ENCODE results near the gene ETFRF1. TPM values are rescaled to one million over a fixed set of nuclear protein-coding genes. Genes with fewer than 3 reads are reported as not detected.
A peak's percentile ranks its signal among the peaks of the same experiment; 100 is the strongest.

The ETFRF1 gene
- total and polyA plus RNA-seq, 4 donors: 12.2 to 35.8 (median 25.3) TPM

GRCh38 chr12:25249931-25250738 is 55.1 kb downstream of the ETFRF1 start:
- H3K27ac ChIP-seq (ENCODE audit: low read depth in 1 of 2, low read length in 1 of 2): peak overlapping the region; percentile 97 to 98
- TF ChIP-seq, protein P1, sequence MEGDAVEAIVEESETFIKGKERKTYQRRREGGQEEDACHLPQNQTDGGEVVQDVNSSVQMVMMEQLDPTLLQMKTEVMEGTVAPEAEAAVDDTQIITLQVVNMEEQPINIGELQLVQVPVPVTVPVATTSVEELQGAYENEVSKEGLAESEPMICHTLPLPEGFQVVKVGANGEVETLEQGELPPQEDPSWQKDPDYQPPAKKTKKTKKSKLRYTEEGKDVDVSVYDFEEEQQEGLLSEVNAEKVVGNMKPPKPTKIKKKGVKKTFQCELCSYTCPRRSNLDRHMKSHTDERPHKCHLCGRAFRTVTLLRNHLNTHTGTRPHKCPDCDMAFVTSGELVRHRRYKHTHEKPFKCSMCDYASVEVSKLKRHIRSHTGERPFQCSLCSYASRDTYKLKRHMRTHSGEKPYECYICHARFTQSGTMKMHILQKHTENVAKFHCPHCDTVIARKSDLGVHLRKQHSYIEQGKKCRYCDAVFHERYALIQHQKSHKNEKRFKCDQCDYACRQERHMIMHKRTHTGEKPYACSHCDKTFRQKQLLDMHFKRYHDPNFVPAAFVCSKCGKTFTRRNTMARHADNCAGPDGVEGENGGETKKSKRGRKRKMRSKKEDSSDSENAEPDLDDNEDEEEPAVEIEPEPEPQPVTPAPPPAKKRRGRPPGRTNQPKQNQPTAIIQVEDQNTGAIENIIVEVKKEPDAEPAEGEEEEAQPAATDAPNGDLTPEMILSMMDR (IDR thresholded peaks at IDR 0.05; ENCODE audit: control extremely low read depth, extremely low read depth): no peak
- ATAC-seq (ENCODE audit: insufficient read depth, low FRiP score) (peak; percentile 34), DNase-seq (peak; percentile 52 to 62 (median 55))
- peaks cover 0 to 22% (median 7%) of the 10 kb centered on the region in 5 donors for H3K4me1 ChIP-seq (ENCODE audit: control insufficient read depth in 5 of 5, insufficient read depth in 5 of 5, low read length in 5 of 5)
- H3K9me3 ChIP-seq (ENCODE audit: control insufficient read depth in 4 of 4, insufficient read depth in 3 of 4, low read length in 3 of 4): no peaks in the 10 kb centered on the region
- no peaks in the 10 kb centered on the region for H3K27me3 ChIP-seq (ENCODE audit: control insufficient read depth in 3 of 3, insufficient read depth in 3 of 3, low read length in 2 of 3)
- H3K9ac ChIP-seq (ENCODE audit: insufficient read depth in 1 of 2, low read length in 2 of 2): peak overlapping the region; percentile 48 to 85
- H3K4me3 ChIP-seq: peak overlapping the region; percentile 96
- 0 to 1% methylated on average over 36 to 56 of the region's 56 CpGs for WGBS, 2 donors
- no peaks in the 10 kb centered on the region for H3K36me3 ChIP-seq (ENCODE audit: control insufficient read depth in 4 of 4, insufficient read depth in 4 of 4, low read length in 4 of 4)

GRCh38 chr12:25250744-25251730 is 56.0 kb downstream of the ETFRF1 start, which contains the start of gene KRAS:
TSS of gene KRAS (minus strand) at chr12:25250929.
- Histone ChIP-seq H3K9me3 (ENCODE audit: control insufficient read depth in 4 of 4, insufficient read depth in 3 of 4, low read length in 3 of 4) (no peaks in the 10 kb centered on the region), H3K27me3 (ENCODE audit: control insufficient read depth in 3 of 3, insufficient read depth in 3 of 3, low read length in 2 of 3) (no peaks in the 10 kb centered on the region), H3K27ac (ENCODE audit: low read depth in 1 of 2, low read length in 1 of 2) (peak within 1 kb of the TSS; percentile 97 to 98), H3K36me3 (ENCODE audit: control insufficient read depth in 4 of 4, insufficient read depth in 4 of 4, low read length in 4 of 4) (no peaks in the 10 kb centered on the region), H3K9ac (ENCODE audit: insufficient read depth in 1 of 2, low read length in 2 of 2) (peak within 1 kb of the TSS; percentile 48 to 85), H3K4me3 (peak within 1 kb of the TSS; percentile 96), H3K4me1 (ENCODE audit: control insufficient read depth in 5 of 5, insufficient read depth in 5 of 5, low read length in 5 of 5) (peaks cover 0 to 22% (median 7%) of the 10 kb centered on the region in 5 donors)
- DNase-seq: peak; percentile 98 to 99 (median 98)
- WGBS, 2 donors: 0 to 1% methylated on average over 84 to 105 of the region's 105 CpGs
- TF ChIP-seq, protein P1 (IDR thresholded peaks at IDR 0.05; ENCODE audit: control extremely low read depth, extremely low read depth): no peak
- peak; percentile 96 for ATAC-seq (ENCODE audit: insufficient read depth, low FRiP score)

DNA sequence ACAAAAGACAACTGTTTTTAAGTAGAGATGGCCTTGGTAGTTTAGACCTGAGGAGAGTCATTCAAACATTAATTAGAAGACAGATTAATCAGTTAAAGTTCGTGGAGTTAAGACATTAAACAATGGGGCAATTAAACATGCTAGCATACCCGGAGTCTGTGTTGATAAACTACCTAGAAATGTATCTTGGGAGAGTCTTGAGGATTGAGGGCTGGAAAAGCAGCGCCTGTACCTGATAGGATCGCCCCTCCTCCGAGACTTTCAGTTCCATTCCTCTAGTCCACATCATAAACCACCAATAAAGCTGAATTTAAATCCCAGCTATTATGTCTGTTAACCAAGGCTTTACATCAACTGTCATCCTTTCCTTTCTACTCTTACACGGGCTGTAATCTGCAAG is 56.7 kb downstream of the ETFRF1 start:
- TF ChIP-seq, protein P1 (IDR thresholded peaks at IDR 0.05; ENCODE audit: control extremely low read depth, extremely low read depth): no peak
- Histone ChIP-seq H3K4me3 (no peak overlapping the region), H3K27me3 (ENCODE audit: control insufficient read depth in 3 of 3, insufficient read depth in 3 of 3, low read length in 2 of 3) (no peaks in the 10 kb centered on the region), H3K4me1 (ENCODE audit: control insufficient read depth in 5 of 5, insufficient read depth in 5 of 5, low read length in 5 of 5) (peaks cover 0 to 22% (median 7%) of the 10 kb centered on the region in 5 donors), H3K9ac (ENCODE audit: insufficient read depth in 1 of 2, low read length in 2 of 2) (peak overlapping the region in 1 of 2 donors; percentile 85), H3K27ac (ENCODE audit: low read depth in 1 of 2, low read length in 1 of 2) (peak overlapping the region in 1 of 2 donors; percentile 86), H3K36me3 (ENCODE audit: control insufficient read depth in 4 of 4, insufficient read depth in 4 of 4, low read length in 4 of 4) (no peaks in the 10 kb centered on the region), H3K9me3 (ENCODE audit: control insufficient read depth in 4 of 4, insufficient read depth in 3 of 4, low read length in 3 of 4) (no peaks in the 10 kb centered on the region)
- DNase-seq: no peak
- no peak for ATAC-seq (ENCODE audit: insufficient read depth, low FRiP score)
- 67 to 71% methylated on average over 6 of the region's 6 CpGs for whole genome bisulfite sequencing, 2 donors
